DOHH2 (cell line): ENCODE results near the gene CLIC3.

Experiments used
- H3F3A ChIP-seq: fragments of 200-600 bp; sonication (generic), shearing (Covaris generic); 2 replicates; pipeline ENCODE4 v1.6.0; 2016; ENCODE audit warnings: antibody characterized with exemption, mild to moderate bottlenecking; ENCODE audit not compliant: control insufficient read depth, insufficient read depth
- H3K27ac ChIP-seq: fragments of 200-600 bp; sonication (generic); 2 replicates; pipeline ENCODE4 v1.5.1; 2014; ENCODE audit warnings: low read depth, mild to moderate bottlenecking, low read length, moderate library complexity
- H3K27me3 ChIP-seq: fragments of 200-600 bp; sonication (generic); 2 replicates; pipeline ENCODE4 v1.6.1; 2014; ENCODE audit warnings: mild to moderate bottlenecking, low read length, mixed read lengths; ENCODE audit not compliant: control insufficient read depth
- H3K36me3 ChIP-seq: fragments of 200-600 bp; sonication (generic); 2 replicates; pipeline ENCODE4 v1.6.1; 2014; ENCODE audit warnings: mild to moderate bottlenecking, low read length, moderate library complexity, mixed read lengths; ENCODE audit not compliant: control insufficient read depth
- H3K4me1 ChIP-seq: fragments of 200-600 bp; sonication (generic); 2 replicates; pipeline ENCODE4 v1.6.1; 2014; ENCODE audit warnings: mild to moderate bottlenecking, low read length, mixed read lengths; ENCODE audit not compliant: control insufficient read depth
- H3K4me2 ChIP-seq: fragments of 200-600 bp; sonication (generic); 2 replicates; pipeline ENCODE4 v1.6.0; 2014; ENCODE audit warnings: mild to moderate bottlenecking, low read length, moderate library complexity
- H3K4me3 ChIP-seq: fragments of 200-600 bp; sonication (generic); 2 replicates; pipeline ENCODE4 v1.5.1; 2014; ENCODE audit warnings: mild to moderate bottlenecking, low read length, mixed read lengths
- H3K79me2 ChIP-seq: fragments of 200-600 bp; sonication (generic); 2 replicates; pipeline ENCODE4 v1.6.1; 2014; ENCODE audit warnings: mild to moderate bottlenecking, low read length, mixed read lengths; ENCODE audit not compliant: control insufficient read depth
- H3K9me2 ChIP-seq: fragments of 200-600 bp; sonication (generic); replicated peaks from 2 replicates; pipeline ENCODE4 v1.6.1; 2014; ENCODE audit warnings: mild to moderate bottlenecking, low read length, mixed read lengths; ENCODE audit not compliant: control insufficient read depth
- H3K9me3 ChIP-seq: fragments of 200-600 bp; sonication (generic); 2 replicates; pipeline ENCODE4 v1.6.1; 2014; ENCODE audit warnings: antibody characterized with exemption, low read length, mixed read lengths; ENCODE audit not compliant: control insufficient read depth, insufficient read depth
- H4K20me1 ChIP-seq: fragments of 200-600 bp; sonication (generic); 2 replicates; pipeline ENCODE4 v1.6.0; 2014; ENCODE audit warnings: low read depth, mild to moderate bottlenecking, antibody characterized with exemption, low read length, moderate library complexity; ENCODE audit not compliant: control insufficient read depth, insufficient read depth
- EZH2phosphoT487 ChIP-seq: fragments of 200-600 bp; sonication (generic); IDR thresholded peaks from 2 replicates; pipeline ENCODE4 v1.6.1; 2017; ENCODE audit warnings: borderline replicate concordance, mild to moderate bottlenecking, antibody characterized with exemption, low read length, moderate library complexity, mixed read lengths
- TF ChIP-seq, protein P1 (sequence below): fragments of 200-600 bp; sonication (generic); IDR thresholded peaks from one replicate; pipeline ENCODE4 v1.5.1; 2014; ENCODE audit warnings: antibody characterized with exemption, mild to moderate bottlenecking, low read depth, low read length; ENCODE audit not compliant: poor library complexity, severe bottlenecking

The CLIC3 gene

DNA sequence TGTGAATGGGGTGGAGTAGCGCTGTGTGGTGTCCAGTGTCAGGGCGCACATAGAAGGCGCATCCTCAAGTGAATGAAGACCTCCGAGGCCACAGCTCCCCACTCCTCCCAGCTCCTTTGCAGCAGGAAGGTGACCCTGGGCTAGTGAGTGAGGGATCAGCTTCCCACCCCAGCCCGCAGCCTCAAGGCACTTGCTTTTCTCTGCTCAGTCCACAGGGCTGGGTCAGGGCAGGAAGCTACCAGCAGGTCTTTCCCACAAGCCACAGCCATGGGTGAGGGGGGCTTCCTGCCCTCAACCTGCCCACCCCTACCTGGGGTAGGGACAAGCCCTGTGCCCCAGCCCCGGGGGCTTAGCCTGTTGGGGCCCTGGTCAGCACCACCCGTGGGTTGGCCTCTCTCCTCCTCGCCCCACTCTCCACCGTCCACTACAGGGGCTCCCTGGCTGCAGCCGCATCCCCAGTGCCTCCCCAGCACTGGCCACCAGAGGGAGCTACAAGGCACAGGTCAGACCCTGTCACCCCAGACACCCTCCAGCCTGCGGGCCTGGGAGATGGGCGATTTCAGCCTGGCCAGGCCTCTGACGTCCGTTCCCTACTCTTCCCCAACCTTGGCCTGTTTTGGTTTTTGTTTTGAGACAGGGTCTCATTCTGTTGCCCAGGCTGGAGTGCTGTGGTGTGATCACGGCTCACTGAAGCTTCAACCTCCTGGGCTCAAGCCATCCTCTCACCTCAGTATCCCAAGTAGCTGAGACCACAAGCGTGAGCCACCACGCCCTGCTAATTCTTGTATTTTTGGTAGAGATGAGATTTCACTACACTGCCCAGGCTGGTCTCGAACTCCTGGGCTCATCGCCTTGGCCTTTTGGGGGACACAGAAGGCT is 32.9 kb upstream of the CLIC3 start:
- peaks cover 55% of the 10 kb centered on the region for H3K4me1 ChIP-seq
- no peak for TF ChIP-seq EZH2phosphoT487
- TF ChIP-seq, protein P1, sequence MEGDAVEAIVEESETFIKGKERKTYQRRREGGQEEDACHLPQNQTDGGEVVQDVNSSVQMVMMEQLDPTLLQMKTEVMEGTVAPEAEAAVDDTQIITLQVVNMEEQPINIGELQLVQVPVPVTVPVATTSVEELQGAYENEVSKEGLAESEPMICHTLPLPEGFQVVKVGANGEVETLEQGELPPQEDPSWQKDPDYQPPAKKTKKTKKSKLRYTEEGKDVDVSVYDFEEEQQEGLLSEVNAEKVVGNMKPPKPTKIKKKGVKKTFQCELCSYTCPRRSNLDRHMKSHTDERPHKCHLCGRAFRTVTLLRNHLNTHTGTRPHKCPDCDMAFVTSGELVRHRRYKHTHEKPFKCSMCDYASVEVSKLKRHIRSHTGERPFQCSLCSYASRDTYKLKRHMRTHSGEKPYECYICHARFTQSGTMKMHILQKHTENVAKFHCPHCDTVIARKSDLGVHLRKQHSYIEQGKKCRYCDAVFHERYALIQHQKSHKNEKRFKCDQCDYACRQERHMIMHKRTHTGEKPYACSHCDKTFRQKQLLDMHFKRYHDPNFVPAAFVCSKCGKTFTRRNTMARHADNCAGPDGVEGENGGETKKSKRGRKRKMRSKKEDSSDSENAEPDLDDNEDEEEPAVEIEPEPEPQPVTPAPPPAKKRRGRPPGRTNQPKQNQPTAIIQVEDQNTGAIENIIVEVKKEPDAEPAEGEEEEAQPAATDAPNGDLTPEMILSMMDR: peak; percentile 93
- no peaks in the 10 kb centered on the region for H3K9me3 ChIP-seq
- no peaks in the 10 kb centered on the region for H3K36me3 ChIP-seq
- H3K27ac ChIP-seq: no peak overlapping the region
- H3K4me2 ChIP-seq: peak overlapping the region; percentile 97
- peaks cover 59% of the 10 kb centered on the region for H3K27me3 ChIP-seq
- no peaks in the 10 kb centered on the region for H3K9me2 ChIP-seq
- H3F3A ChIP-seq: no peaks in the 10 kb centered on the region
- peak overlapping the region; percentile 77 for H3K4me3 ChIP-seq
- 0 out of 2 replicates have a peak, but pooled peaks cover 3% of the 10 kb centered on the region for H4K20me1 ChIP-seq
- no peaks in the 10 kb centered on the region for H3K79me2 ChIP-seq

DNA sequence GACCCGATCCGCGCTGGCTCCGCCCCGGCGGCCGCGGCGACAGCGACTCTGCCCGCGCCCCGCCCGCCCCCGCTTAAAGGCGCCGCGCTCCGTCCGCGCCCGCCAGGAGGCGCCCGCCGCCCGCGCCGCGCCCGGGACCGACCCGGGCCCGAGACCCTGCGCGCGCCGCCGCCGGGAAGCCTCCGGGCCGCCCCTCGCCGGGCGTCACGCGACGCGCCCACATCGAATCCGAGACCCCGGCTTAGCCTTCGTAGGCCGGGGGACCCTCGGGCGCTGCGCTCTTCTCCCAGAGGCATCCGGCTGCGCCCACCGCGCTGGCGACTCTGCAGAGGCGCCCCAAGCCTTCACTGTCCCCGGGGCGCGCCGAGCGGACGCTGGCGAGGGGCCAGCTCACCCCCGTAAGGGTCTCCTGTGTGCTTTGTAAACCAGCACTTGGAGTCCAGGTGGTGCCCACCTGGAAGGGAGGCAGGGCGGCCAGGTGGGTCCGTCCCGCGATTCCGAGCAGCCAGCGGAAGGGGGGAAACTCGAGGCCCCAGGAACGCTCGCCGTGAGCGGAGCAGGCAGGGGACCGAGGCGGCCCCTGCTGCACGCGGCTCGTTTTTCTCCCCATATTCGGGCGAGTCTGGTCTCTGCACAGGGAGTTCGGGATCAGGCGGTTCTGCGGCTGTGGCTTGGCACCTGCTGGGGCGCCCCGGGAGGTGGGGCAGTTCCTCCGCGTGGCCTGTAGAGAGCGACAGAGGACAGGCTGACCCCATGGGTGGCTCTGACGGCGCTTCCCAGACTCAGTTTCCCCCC is 32.1 kb upstream of the CLIC3 start:
- Histone ChIP-seq H3K36me3 (no peaks in the 10 kb centered on the region), H3K9me3 (no peaks in the 10 kb centered on the region), H3K79me2 (no peaks in the 10 kb centered on the region), H3F3A (no peaks in the 10 kb centered on the region), H4K20me1 (0 out of 2 replicates have a peak, but pooled peaks cover 3% of the 10 kb centered on the region), H3K4me1 (peaks cover 55% of the 10 kb centered on the region), H3K27me3 (peaks cover 55% of the 10 kb centered on the region), H3K27ac (no peak overlapping the region), H3K9me2 (no peaks in the 10 kb centered on the region), H3K4me3 (peak overlapping the region; percentile 77), H3K4me2 (peak overlapping the region; percentile 97)
- no peak for TF ChIP-seq EZH2phosphoT487
- TF ChIP-seq, protein P1: no peak

DNA sequence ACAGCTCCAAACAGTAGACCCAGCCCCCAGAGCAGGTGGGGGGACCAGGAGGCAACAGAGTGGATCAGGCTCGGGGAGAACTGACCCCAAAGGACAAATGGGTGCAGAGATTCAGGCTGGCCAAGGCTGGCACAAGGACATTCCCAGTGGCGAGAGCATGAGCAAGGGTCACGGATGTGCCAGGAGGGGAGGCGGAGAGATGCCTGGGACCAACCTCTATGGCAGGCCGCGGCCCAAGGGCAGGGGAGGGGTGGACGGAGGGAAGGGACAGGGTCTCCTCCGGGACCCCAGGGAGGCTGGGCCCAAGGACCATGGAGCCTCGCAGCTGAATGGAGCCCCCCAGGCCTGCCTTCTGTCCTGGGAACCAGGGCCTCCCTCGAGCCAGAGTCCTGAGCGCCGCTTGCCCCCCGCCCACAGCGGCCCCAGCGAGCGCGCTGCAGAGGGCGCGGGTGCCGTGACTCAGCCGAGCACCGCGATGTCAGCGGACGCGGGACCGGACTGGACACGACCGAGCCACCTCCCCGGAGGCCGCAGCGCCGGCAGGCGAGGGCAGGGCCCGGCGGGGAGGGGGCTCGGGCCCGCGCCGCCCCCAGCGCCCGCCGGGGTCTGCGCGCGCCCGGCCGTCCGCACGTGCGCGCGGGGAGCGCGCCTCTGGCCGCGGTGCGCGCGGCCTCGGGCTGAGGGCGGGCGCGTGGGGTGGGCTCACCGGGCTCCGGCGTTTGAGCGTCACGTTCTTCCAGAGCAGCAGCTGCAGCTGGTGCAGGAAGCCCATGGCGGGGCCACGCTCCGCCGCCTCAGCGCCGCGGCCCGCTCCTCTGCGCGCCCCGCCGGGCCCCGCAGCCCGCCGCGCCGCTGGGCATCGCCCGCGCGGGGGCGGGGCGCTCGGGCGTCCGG is 31.2 kb upstream of the CLIC3 start, which contains the start of gene ABCA2:
TSS of gene ABCA2 (minus strand) at position 869 of the 894 bp plus-strand sequence. CDS start at position 772, 97 bp downstream.
- Histone ChIP-seq H3K36me3 (no peaks in the 10 kb centered on the region), H3F3A (no peaks in the 10 kb centered on the region), H3K9me3 (no peaks in the 10 kb centered on the region), H3K27ac (no peak within 1 kb of the TSS), H3K4me1 (peaks cover 49% of the 10 kb centered on the region), H3K27me3 (peaks cover 49% of the 10 kb centered on the region), H3K4me3 (peak within 1 kb of the TSS; percentile 77), H3K4me2 (peak within 1 kb of the TSS; percentile 97), H3K79me2 (no peaks in the 10 kb centered on the region), H4K20me1 (0 out of 2 replicates have a peak, but pooled peaks cover under 1% of the 10 kb centered on the region), H3K9me2 (no peaks in the 10 kb centered on the region)
- TF ChIP-seq, protein P1: no peak
- TF ChIP-seq EZH2phosphoT487: no peak
